GM23338 (cell line): ENCODE measurements around the gene STIM2. TPM values are rescaled to one million over a fixed set of nuclear protein-coding genes. Genes with fewer than 3 reads are reported as not detected.

Experiments used
- ATAC-seq: fragments of 200-7000 bp; cut with Tn5 transposase; 3 replicates; pipeline ENCODE4 v1.9.1; 2020
- DNase-seq: peaks from one replicate; pipeline ENCODE4 v3.0.0-alpha.2; 2015; ENCODE audit warnings: low spot score
- H2AFZ ChIP-seq: fragments of 200-600 bp; sonication (generic); 2 replicates; pipeline ENCODE4 v1.8.0; 2016; ENCODE audit warnings: antibody characterized with exemption, mild to moderate bottlenecking, moderate library complexity
- H3F3A ChIP-seq: fragments of 200-600 bp; sonication (generic); replicated peaks from 2 replicates; pipeline ENCODE4 v1.8.0; 2017; ENCODE audit warnings: antibody characterized with exemption, mixed run types, low read depth
- H3K27ac ChIP-seq: fragments of 200-600 bp; sonication (generic); 2 replicates; pipeline ENCODE4 v1.6.1; 2016; ENCODE audit warnings: low read depth
- H3K27me3 ChIP-seq: fragments of 200-600 bp; sonication (generic); 2 replicates; pipeline ENCODE4 v1.8.0; 2016; ENCODE audit warnings: mild to moderate bottlenecking, mixed run types, moderate library complexity; ENCODE audit not compliant: insufficient read depth
- H3K36me3 ChIP-seq: fragments of 200-600 bp; sonication (generic); 2 replicates; pipeline ENCODE4 v1.8.0; 2016; ENCODE audit warnings: mild to moderate bottlenecking; ENCODE audit not compliant: insufficient read depth
- H3K4me1 ChIP-seq: fragments of 200-600 bp; sonication (generic); 2 replicates; pipeline ENCODE4 v1.8.0; 2016; ENCODE audit warnings: mild to moderate bottlenecking, moderate library complexity; ENCODE audit not compliant: insufficient read depth
- H3K4me2 ChIP-seq: fragments of 200-600 bp; sonication (generic); 2 replicates; pipeline ENCODE4 v1.7.1; 2017; ENCODE audit warnings: mixed run types
- H3K4me3 ChIP-seq: fragments of 200-600 bp; sonication (generic); 2 replicates; pipeline ENCODE4 v1.6.1; 2016; ENCODE audit warnings: mixed run types
- H3K79me2 ChIP-seq: fragments of 200-600 bp; sonication (generic); replicated peaks from 2 replicates; pipeline ENCODE4 v1.8.0; 2017; ENCODE audit warnings: mild to moderate bottlenecking; ENCODE audit not compliant: insufficient read depth
- H3K9me2 ChIP-seq: fragments of 200-600 bp; sonication (generic); 2 replicates; pipeline ENCODE4 v1.8.0; 2017; ENCODE audit not compliant: insufficient read depth
- H4K20me1 ChIP-seq: fragments of 200-600 bp; sonication (generic); replicated peaks from 2 replicates; pipeline ENCODE4 v1.8.0; 2017; ENCODE audit warnings: mild to moderate bottlenecking; ENCODE audit not compliant: insufficient read depth
- H3K27ac Mint-ChIP-seq: 2 replicates; pipeline ENCODE4 v1.8.0; 2020; ENCODE audit warnings: inconsistent platforms, mild to moderate bottlenecking, moderate library complexity, mixed read lengths
- H3K27me3 Mint-ChIP-seq: 3 replicates; pipeline ENCODE4 v1.8.0; 2022; ENCODE audit warnings: low read depth, mild to moderate bottlenecking, moderate library complexity, mixed read lengths, inconsistent platforms; ENCODE audit not compliant: insufficient read depth, poor library complexity
- H3K36me3 Mint-ChIP-seq: 3 replicates; pipeline ENCODE4 v1.8.0; 2021; ENCODE audit warnings: low read depth, mild to moderate bottlenecking, inconsistent platforms, moderate library complexity, mixed read lengths
- H3K4me1 Mint-ChIP-seq: 3 replicates; pipeline ENCODE4 v1.8.0; 2020; ENCODE audit warnings: mild to moderate bottlenecking, inconsistent platforms, mixed read lengths
- H3K4me3 Mint-ChIP-seq: 3 replicates; pipeline ENCODE4 v1.8.0; 2021; ENCODE audit warnings: moderate library complexity, mild to moderate bottlenecking, inconsistent platforms, mixed read lengths
- H3K9me3 Mint-ChIP-seq: 3 replicates; pipeline ENCODE4 v1.8.0; 2020; ENCODE audit warnings: moderate library complexity, mild to moderate bottlenecking, inconsistent platforms, mixed read lengths
- CREB1 ChIP-seq: fragments of 250-450 bp; sonication (Bioruptor Pico); IDR thresholded peaks from 2 replicates; pipeline ENCODE4 v1.5.0; 2020; ENCODE audit warnings: low read depth, mild to moderate bottlenecking, moderate library complexity
- EZH2phosphoT487 ChIP-seq: fragments of 200-600 bp; sonication (generic); IDR thresholded peaks from one replicate; pipeline ENCODE4 v1.8.1; 2018; ENCODE audit warnings: antibody characterized with exemption; ENCODE audit not compliant: unreplicated experiment
- JUNB ChIP-seq: IDR thresholded peaks from one replicate; pipeline ENCODE4 v1.6.1; 2016; ENCODE audit warnings: antibody characterized with exemption; ENCODE audit not compliant: unreplicated experiment
- NANOG ChIP-seq: IDR thresholded peaks from 2 replicates; pipeline ENCODE4 v1.6.1; 2016; ENCODE audit warnings: antibody characterized with exemption, borderline replicate concordance
- POLR2AphosphoS5 ChIP-seq: IDR thresholded peaks from 2 replicates; pipeline ENCODE4 v1.6.1; 2016; ENCODE audit warnings: antibody characterized with exemption, low read depth
- ZNF114 ChIP-seq: fragments of 250-450 bp; sonication (Bioruptor Pico); IDR thresholded peaks from 2 replicates; pipeline ENCODE4 v1.5.0; 2020; ENCODE audit warnings: mild to moderate bottlenecking, moderate library complexity
- polyA plus RNA-seq: library from polyadenylated mRNA; unstranded; fragments of >200 nt; fragmentation: Nextera tagmentation; extraction: Ambion mirVana; gene quantifications from 2 replicates; pipeline ENCODE4 v1.2.1, GENCODE V29; 2016
- total RNA-seq: library from RNA; depleted of rRNA; stranded (reverse); fragments of >200 nt; shearing (Covaris generic); gene quantifications from 2 replicates; pipeline ENCODE4 v1.2.3, GENCODE V29; 2014
- TF ChIP-seq, protein P1 (sequence below): IDR thresholded peaks from one replicate; pipeline ENCODE4 v1.6.1; 2018; ENCODE audit warnings: antibody characterized with exemption; ENCODE audit not compliant: unreplicated experiment
- TF ChIP-seq, protein P2 (sequence below): IDR thresholded peaks from 2 replicates; pipeline ENCODE4 v1.6.1; 2016; ENCODE audit warnings: antibody characterized with exemption
- TF ChIP-seq, protein P3 (sequence below): fragments of 250-450 bp; sonication (Bioruptor Pico); IDR thresholded peaks from 2 replicates; pipeline ENCODE4 v1.5.0; 2020; ENCODE audit warnings: mild to moderate bottlenecking, moderate library complexity

Gene STIM2
- total and polyA plus RNA-seq, 2 experiments from 2014 or later, result 13.1 to 17.8 TPM

GRCh38 chr4:26823583-26823982 lies 37.1 kb upstream of the STIM2 start (continued):
- TF ChIP-seq, protein P1, sequence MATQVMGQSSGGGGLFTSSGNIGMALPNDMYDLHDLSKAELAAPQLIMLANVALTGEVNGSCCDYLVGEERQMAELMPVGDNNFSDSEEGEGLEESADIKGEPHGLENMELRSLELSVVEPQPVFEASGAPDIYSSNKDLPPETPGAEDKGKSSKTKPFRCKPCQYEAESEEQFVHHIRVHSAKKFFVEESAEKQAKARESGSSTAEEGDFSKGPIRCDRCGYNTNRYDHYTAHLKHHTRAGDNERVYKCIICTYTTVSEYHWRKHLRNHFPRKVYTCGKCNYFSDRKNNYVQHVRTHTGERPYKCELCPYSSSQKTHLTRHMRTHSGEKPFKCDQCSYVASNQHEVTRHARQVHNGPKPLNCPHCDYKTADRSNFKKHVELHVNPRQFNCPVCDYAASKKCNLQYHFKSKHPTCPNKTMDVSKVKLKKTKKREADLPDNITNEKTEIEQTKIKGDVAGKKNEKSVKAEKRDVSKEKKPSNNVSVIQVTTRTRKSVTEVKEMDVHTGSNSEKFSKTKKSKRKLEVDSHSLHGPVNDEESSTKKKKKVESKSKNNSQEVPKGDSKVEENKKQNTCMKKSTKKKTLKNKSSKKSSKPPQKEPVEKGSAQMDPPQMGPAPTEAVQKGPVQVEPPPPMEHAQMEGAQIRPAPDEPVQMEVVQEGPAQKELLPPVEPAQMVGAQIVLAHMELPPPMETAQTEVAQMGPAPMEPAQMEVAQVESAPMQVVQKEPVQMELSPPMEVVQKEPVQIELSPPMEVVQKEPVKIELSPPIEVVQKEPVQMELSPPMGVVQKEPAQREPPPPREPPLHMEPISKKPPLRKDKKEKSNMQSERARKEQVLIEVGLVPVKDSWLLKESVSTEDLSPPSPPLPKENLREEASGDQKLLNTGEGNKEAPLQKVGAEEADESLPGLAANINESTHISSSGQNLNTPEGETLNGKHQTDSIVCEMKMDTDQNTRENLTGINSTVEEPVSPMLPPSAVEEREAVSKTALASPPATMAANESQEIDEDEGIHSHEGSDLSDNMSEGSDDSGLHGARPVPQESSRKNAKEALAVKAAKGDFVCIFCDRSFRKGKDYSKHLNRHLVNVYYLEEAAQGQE, result no peak
- TF ChIP-seq ZNF114 (CRISPR knock-in tag), result no peak

GRCh38 chr4:26824667-26825066 lies 36.0 kb upstream of the STIM2 start:
- H3K36me3 ChIP-seq, result no peaks in the 10 kb centered on the region
- H3F3A ChIP-seq, result no peaks in the 10 kb centered on the region
- H3K4me1 Mint-ChIP-seq, result peaks cover 9% of the 10 kb centered on the region
- no peak overlapping the region for H3K4me3 Mint-ChIP-seq
- TF ChIP-seq CREB1 (CRISPR knock-in tag) (no peak), NANOG (no peak), EZH2phosphoT487 (no peak), POLR2AphosphoS5 (no peak), JUNB (no peak)
- TF ChIP-seq, protein P2, sequence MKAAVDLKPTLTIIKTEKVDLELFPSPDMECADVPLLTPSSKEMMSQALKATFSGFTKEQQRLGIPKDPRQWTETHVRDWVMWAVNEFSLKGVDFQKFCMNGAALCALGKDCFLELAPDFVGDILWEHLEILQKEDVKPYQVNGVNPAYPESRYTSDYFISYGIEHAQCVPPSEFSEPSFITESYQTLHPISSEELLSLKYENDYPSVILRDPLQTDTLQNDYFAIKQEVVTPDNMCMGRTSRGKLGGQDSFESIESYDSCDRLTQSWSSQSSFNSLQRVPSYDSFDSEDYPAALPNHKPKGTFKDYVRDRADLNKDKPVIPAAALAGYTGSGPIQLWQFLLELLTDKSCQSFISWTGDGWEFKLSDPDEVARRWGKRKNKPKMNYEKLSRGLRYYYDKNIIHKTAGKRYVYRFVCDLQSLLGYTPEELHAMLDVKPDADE, result no peak
- TF ChIP-seq, protein P3, sequence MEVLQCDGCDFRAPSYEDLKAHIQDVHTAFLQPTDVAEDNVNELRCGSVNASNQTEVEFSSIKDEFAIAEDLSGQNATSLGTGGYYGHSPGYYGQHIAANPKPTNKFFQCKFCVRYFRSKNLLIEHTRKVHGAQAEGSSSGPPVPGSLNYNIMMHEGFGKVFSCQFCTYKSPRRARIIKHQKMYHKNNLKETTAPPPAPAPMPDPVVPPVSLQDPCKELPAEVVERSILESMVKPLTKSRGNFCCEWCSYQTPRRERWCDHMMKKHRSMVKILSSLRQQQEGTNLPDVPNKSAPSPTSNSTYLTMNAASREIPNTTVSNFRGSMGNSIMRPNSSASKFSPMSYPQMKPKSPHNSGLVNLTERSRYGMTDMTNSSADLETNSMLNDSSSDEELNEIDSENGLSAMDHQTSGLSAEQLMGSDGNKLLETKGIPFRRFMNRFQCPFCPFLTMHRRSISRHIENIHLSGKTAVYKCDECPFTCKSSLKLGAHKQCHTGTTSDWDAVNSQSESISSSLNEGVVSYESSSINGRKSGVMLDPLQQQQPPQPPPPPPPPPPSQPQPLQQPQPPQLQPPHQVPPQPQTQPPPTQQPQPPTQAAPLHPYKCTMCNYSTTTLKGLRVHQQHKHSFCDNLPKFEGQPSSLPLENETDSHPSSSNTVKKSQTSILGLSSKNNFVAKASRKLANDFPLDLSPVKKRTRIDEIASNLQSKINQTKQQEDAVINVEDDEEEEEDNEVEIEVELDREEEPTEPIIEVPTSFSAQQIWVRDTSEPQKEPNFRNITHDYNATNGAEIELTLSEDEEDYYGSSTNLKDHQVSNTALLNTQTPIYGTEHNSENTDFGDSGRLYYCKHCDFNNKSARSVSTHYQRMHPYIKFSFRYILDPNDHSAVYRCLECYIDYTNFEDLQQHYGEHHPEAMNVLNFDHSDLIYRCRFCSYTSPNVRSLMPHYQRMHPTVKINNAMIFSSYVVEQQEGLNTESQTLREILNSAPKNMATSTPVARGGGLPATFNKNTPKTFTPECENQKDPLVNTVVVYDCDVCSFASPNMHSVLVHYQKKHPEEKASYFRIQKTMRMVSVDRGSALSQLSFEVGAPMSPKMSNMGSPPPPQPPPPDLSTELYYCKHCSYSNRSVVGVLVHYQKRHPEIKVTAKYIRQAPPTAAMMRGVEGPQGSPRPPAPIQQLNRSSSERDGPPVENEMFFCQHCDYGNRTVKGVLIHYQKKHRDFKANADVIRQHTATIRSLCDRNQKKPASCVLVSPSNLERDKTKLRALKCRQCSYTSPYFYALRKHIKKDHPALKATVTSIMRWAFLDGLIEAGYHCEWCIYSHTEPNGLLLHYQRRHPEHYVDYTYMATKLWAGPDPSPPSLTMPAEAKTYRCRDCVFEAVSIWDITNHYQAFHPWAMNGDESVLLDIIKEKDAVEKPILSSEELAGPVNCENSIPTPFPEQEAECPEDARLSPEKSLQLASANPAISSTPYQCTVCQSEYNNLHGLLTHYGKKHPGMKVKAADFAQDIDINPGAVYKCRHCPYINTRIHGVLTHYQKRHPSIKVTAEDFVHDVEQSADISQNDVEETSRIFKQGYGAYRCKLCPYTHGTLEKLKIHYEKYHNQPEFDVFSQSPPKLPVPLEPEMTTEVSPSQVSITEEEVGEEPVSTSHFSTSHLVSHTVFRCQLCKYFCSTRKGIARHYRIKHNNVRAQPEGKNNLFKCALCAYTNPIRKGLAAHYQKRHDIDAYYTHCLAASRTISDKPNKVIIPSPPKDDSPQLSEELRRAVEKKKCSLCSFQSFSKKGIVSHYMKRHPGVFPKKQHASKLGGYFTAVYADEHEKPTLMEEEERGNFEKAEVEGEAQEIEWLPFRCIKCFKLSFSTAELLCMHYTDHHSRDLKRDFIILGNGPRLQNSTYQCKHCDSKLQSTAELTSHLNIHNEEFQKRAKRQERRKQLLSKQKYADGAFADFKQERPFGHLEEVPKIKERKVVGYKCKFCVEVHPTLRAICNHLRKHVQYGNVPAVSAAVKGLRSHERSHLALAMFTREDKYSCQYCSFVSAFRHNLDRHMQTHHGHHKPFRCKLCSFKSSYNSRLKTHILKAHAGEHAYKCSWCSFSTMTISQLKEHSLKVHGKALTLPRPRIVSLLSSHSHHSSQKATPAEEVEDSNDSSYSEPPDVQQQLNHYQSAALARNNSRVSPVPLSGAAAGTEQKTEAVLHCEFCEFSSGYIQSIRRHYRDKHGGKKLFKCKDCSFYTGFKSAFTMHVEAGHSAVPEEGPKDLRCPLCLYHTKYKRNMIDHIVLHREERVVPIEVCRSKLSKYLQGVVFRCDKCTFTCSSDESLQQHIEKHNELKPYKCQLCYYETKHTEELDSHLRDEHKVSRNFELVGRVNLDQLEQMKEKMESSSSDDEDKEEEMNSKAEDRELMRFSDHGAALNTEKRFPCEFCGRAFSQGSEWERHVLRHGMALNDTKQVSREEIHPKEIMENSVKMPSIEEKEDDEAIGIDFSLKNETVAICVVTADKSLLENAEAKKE (CRISPR knock-in tag), result no peak
- H3K9me3 Mint-ChIP-seq, result peaks cover 24% of the 10 kb centered on the region
- H2AFZ ChIP-seq, result no peak overlapping the region
- H3K27ac ChIP-seq, result no peak overlapping the region
- H3K27me3 Mint-ChIP-seq, result peaks cover 4% of the 10 kb centered on the region
- H3K27ac Mint-ChIP-seq, result no peak overlapping the region
- no peaks in the 10 kb centered on the region for H3K79me2 ChIP-seq
- no peak overlapping the region for H3K4me3 ChIP-seq
- H4K20me1 ChIP-seq, result no peaks in the 10 kb centered on the region
- no peaks in the 10 kb centered on the region for H3K27me3 ChIP-seq
- H3K36me3 Mint-ChIP-seq, result peaks cover 11% of the 10 kb centered on the region
- H3K4me2 ChIP-seq, result no peak overlapping the region
- 0 out of 2 replicates have a peak, but pooled peaks cover 8% of the 10 kb centered on the region for H3K9me2 ChIP-seq
- ATAC-seq (no peak), DNase-seq (no peak)
- H3K4me1 ChIP-seq, result peaks cover 4% of the 10 kb centered on the region; the same call in 1 of the 2 replicates
